Fibroblast of peridontal ligament (primary cell): ENCODE measurements around the gene SNX24.
"Not testable (repeated sequence)": the region's sequence is repeated elsewhere in the genome, so short reads cannot be mapped to it uniquely, and the experiment has no call there.

Experiments used
- DNase-seq: peaks from one replicate; pipeline ENCODE4 v3.0.0-alpha.2; 2010; ENCODE audit errors: extremely low read depth

Gene SNX24

GRCh38 chr5:122965111-122965510, 119.7 kb downstream of the SNX24 start:
- DNase-seq: no peak

- DNase-seq: no peak
These were observed 121.7 kb downstream of the SNX24 start for GRCh38 chr5:122967085-122967484.

- no peak for DNase-seq
These were observed 122.2 kb downstream of the SNX24 start for GRCh38 chr5:122967625-122968024.

- DNase-seq: not testable (repeated sequence)
These were observed 122.6 kb downstream of the SNX24 start for GRCh38 chr5:122968056-122968455.

- DNase-seq: no peak
These were observed 125.9 kb downstream of the SNX24 start for GRCh38 chr5:122971333-122971732.

GRCh38 chr5:122972877-122973276, 127.5 kb downstream of the SNX24 start:
- peak; percentile 24 for DNase-seq

GRCh38 chr5:122973759-122974158, 128.3 kb downstream of the SNX24 start:
- DNase-seq: not testable (repeated sequence)

GRCh38 chr5:122974251-122974650, 128.8 kb downstream of the SNX24 start:
- not testable (repeated sequence) for DNase-seq

- no peak for DNase-seq
These were observed 131.9 kb downstream of the SNX24 start for GRCh38 chr5:122977319-122977718.

GRCh38 chr5:122978068-122978467, 132.7 kb downstream of the SNX24 start:
- no peak for DNase-seq

- DNase-seq: no peak
These were observed 133.4 kb downstream of the SNX24 start for GRCh38 chr5:122978644-122979297.

GRCh38 chr5:122981846-122982245, 136.4 kb downstream of the SNX24 start:
- DNase-seq: no peak

GRCh38 chr5:122982376-122982775, 137.0 kb downstream of the SNX24 start:
- DNase-seq: no peak

- DNase-seq: no peak
These were observed 139.0 kb downstream of the SNX24 start for GRCh38 chr5:122984425-122984824.

GRCh38 chr5:122985006-122985700, 139.7 kb downstream of the SNX24 start:
- DNase-seq: no peak

GRCh38 chr5:122985954-122986721, 140.7 kb downstream of the SNX24 start:
- no peak for DNase-seq

GRCh38 chr5:122996091-122996490, 150.7 kb downstream of the SNX24 start:
- no peak for DNase-seq

- no peak for DNase-seq
These were observed 151.9 kb downstream of the SNX24 start for GRCh38 chr5:122997294-122997693.

- peak; percentile 21 for DNase-seq
These were observed 154.6 kb downstream of the SNX24 start for GRCh38 chr5:122999947-123000563.

- no peak for DNase-seq
These were observed 155.3 kb downstream of the SNX24 start for GRCh38 chr5:123000731-123001130.

GRCh38 chr5:123001808-123002207, 156.4 kb downstream of the SNX24 start:
- DNase-seq: no peak

- DNase-seq: no peak
These were observed 161.8 kb downstream of the SNX24 start for GRCh38 chr5:123007182-123007581.
